OCI-LY1 (cell line): ENCODE measurements around the gene TUBB3.

Source experiments
- H2AFZ ChIP-seq: fragments of 200-600 bp; sonication (generic), shearing (Covaris generic); 2 replicates; pipeline ENCODE4 v1.6.0; 2014; ENCODE audit warnings: antibody characterized with exemption, mild to moderate bottlenecking, low read length
- H3F3A ChIP-seq: fragments of 200-600 bp; sonication (generic), shearing (Covaris generic); 2 replicates; pipeline ENCODE4 v1.6.0; 2014; ENCODE audit warnings: mild to moderate bottlenecking, antibody characterized with exemption, low read length, moderate library complexity; ENCODE audit not compliant: insufficient read depth
- H3K27ac ChIP-seq: fragments of 200-600 bp; sonication (generic); 2 replicates; pipeline ENCODE4 v1.5.1; 2014; ENCODE audit warnings: low read length, mixed run types, mild to moderate bottlenecking, low read depth; ENCODE audit not compliant: poor library complexity, severe bottlenecking
- H3K27me3 ChIP-seq: fragments of 200-600 bp; sonication (generic); 2 replicates; pipeline ENCODE4 v1.6.0; 2014; ENCODE audit warnings: antibody characterized with exemption, mild to moderate bottlenecking, low read length, moderate library complexity; ENCODE audit not compliant: insufficient read depth
- H3K36me3 ChIP-seq: fragments of 200-600 bp; sonication (generic); 2 replicates; pipeline ENCODE4 v1.6.1; 2014; ENCODE audit warnings: mild to moderate bottlenecking, antibody characterized with exemption, low read length, moderate library complexity, mixed read lengths; ENCODE audit not compliant: insufficient read depth
- H3K4me1 ChIP-seq: fragments of 200-600 bp; sonication (generic); 2 replicates; pipeline ENCODE4 v1.5.1; 2014; ENCODE audit warnings: mild to moderate bottlenecking, low read length, moderate library complexity; ENCODE audit not compliant: insufficient read depth, severe bottlenecking
- H3K4me2 ChIP-seq: fragments of 200-600 bp; sonication (generic), shearing (Covaris generic); 2 replicates; pipeline ENCODE4 v1.6.1; 2014; ENCODE audit warnings: low read length
- H3K4me3 ChIP-seq: fragments of 200-600 bp; sonication (generic); 2 replicates; pipeline ENCODE4 v1.5.1; 2014; ENCODE audit warnings: low read length, low read depth, mild to moderate bottlenecking, mixed read lengths; ENCODE audit not compliant: poor library complexity, severe bottlenecking
- H3K79me2 ChIP-seq: fragments of 200-600 bp; shearing (Covaris generic); 2 replicates; pipeline ENCODE4 v1.6.1; 2016; ENCODE audit warnings: mixed run types, low read length, mixed read lengths; ENCODE audit not compliant: insufficient read depth
- H3K9ac ChIP-seq: fragments of 200-600 bp; sonication (generic), shearing (Covaris generic); 2 replicates; pipeline ENCODE4 v1.6.1; 2014; ENCODE audit warnings: mild to moderate bottlenecking, low read length, mixed read lengths
- H3K9me2 ChIP-seq: fragments of 200-600 bp; sonication (generic), shearing (Covaris generic); 2 replicates; pipeline ENCODE4 v1.6.1; 2014; ENCODE audit warnings: low read depth, mild to moderate bottlenecking, low read length, mixed read lengths
- H3K9me3 ChIP-seq: fragments of 200-600 bp; shearing (Covaris generic); 2 replicates; pipeline ENCODE4 v1.6.1; 2014; ENCODE audit warnings: low read length, mixed read lengths
- H4K20me1 ChIP-seq: fragments of 200-600 bp; sonication (generic), shearing (Covaris generic); 2 replicates; pipeline ENCODE4 v1.6.0; 2016; ENCODE audit warnings: mild to moderate bottlenecking, low read length; ENCODE audit not compliant: insufficient read depth
- EZH2 ChIP-seq: fragments of 200-600 bp; sonication (generic), shearing (Covaris generic); IDR thresholded peaks from 2 replicates; pipeline ENCODE4 v1.8.0; 2017; ENCODE audit warnings: borderline replicate concordance, mixed run types, mild to moderate bottlenecking, antibody characterized with exemption, low read length, moderate library complexity, mixed read lengths
- TF ChIP-seq, protein P1 (sequence below): fragments of 200-600 bp; sonication (generic), shearing (Covaris generic); IDR thresholded peaks from 2 replicates; pipeline ENCODE4 v1.5.1; 2017; ENCODE audit warnings: mild to moderate bottlenecking, antibody characterized with exemption, low read length, moderate library complexity, mixed read lengths

Gene TUBB3

DNA sequence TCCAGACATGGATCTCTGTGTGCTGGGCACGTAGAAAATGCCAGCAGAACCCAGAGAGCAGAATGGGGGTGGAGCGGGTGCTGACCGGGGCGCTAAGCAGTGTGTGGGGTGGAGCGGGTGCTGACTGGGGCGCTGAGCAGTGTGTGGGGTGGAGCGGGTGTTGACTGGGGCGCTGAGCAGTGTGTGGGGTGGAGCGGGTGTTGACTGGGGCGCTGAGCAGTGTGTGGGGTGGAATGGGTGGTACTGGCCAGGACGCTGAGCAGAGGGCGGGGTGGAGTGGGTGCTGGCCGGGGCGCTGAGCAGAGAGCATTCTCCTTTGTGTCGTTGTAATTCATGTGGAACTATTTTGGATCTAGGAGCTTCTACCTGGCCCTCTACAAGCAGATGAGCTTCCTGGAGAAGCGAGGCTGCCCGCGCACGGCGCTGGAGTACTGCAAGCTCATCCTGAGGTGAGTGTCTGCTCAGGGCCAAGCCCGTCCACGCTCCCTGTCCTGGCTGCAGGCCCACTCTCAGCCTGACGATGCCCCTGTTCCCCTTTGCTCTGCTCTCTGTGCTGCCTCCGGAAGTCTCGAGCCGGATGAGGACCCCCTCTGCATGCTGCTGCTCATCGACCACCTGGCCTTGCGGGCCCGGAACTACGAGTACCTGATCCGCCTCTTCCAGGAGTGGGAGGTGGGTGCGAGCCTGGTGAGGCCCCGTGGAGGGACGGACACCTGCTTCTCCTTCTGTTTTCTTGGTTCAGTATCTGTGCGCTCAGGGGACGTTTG is 24.8 kb upstream of the TUBB3 start:
- Histone ChIP-seq H3K9ac (no peak overlapping the region), H3K4me2 (no peak overlapping the region), H3K9me3 (no peaks in the 10 kb centered on the region), H2AFZ (no peak overlapping the region), H3K4me1 (no peaks in the 10 kb centered on the region), H3K27ac (no peak overlapping the region), H3F3A (no peaks in the 10 kb centered on the region), H3K9me2 (no peaks in the 10 kb centered on the region), H3K27me3 (no peaks in the 10 kb centered on the region), H3K4me3 (no peak overlapping the region), H3K79me2 (no peaks in the 10 kb centered on the region), H3K36me3 (peaks cover 81% of the 10 kb centered on the region), H4K20me1 (no peaks in the 10 kb centered on the region)
- TF ChIP-seq, protein P1, sequence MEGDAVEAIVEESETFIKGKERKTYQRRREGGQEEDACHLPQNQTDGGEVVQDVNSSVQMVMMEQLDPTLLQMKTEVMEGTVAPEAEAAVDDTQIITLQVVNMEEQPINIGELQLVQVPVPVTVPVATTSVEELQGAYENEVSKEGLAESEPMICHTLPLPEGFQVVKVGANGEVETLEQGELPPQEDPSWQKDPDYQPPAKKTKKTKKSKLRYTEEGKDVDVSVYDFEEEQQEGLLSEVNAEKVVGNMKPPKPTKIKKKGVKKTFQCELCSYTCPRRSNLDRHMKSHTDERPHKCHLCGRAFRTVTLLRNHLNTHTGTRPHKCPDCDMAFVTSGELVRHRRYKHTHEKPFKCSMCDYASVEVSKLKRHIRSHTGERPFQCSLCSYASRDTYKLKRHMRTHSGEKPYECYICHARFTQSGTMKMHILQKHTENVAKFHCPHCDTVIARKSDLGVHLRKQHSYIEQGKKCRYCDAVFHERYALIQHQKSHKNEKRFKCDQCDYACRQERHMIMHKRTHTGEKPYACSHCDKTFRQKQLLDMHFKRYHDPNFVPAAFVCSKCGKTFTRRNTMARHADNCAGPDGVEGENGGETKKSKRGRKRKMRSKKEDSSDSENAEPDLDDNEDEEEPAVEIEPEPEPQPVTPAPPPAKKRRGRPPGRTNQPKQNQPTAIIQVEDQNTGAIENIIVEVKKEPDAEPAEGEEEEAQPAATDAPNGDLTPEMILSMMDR = no peak
- no peak for TF ChIP-seq EZH2

DNA sequence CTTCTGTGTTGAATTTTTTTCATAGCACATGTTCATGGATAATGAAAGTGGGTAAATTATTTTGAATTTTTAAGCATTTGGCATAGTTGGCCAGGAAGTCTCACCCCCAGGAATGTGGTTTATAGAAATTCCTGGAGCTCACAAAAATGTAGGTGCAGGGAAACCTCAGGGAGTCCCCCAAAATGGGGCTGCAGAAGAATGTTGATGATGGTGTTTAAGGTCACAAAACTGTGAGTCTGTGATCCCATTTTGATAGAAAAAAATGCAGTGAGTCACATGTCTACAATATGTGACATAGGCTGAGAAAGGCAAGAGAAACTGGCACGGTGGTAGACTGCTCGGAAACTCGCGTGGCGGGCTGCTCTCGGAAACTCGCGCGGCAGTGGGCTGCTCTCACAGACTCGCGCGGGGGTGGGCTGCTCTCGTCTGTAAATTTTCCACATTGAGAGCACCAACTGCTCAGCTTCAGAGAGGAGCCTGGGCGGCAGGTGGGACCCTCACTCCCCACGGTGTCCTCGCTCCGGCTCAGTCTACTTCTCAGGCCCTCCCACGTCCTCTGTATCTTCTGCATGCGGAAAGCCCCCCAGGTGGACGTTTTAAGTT is 23.2 kb upstream of the TUBB3 start:
- TF ChIP-seq, protein P1 = no peak
- no peak for TF ChIP-seq EZH2
- peaks cover 80% of the 10 kb centered on the region for H3K36me3 ChIP-seq

DNA sequence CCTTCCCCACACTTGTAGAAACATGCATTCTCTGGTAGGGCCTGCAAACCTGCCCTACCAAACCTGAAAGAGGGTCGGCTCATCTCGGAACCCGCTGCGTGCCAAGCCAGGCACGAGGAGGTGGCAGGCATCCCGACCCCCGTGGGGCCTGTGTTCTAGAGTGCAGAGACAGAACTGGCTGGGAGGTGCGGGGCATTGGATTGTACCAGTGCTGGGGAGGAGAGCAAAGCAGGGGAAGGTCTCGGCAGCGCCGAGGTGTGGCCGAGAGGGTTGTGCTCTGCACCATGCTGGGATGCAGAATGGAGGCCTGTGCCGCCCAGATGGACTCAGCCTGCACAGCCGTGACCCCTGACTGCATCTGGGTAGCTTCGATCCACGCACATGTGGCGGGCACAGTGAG is 22.3 kb upstream of the TUBB3 start:
- Histone ChIP-seq H3K9me3 (no peaks in the 10 kb centered on the region), H3K36me3 (peaks cover 80% of the 10 kb centered on the region), H3K27me3 (no peaks in the 10 kb centered on the region), H3K4me1 (no peaks in the 10 kb centered on the region), H3K4me3 (no peak overlapping the region), H3K9me2 (no peaks in the 10 kb centered on the region), H2AFZ (no peak overlapping the region), H3K4me2 (no peak overlapping the region), H3K27ac (no peak overlapping the region), H3F3A (no peaks in the 10 kb centered on the region), H4K20me1 (no peaks in the 10 kb centered on the region), H3K9ac (no peak overlapping the region), H3K79me2 (no peaks in the 10 kb centered on the region)
- no peak for TF ChIP-seq EZH2
- TF ChIP-seq, protein P1 = no peak

More for the DNA sequence above, 23.2 kb upstream of the TUBB3 start:
- H3K4me1 ChIP-seq = no peaks in the 10 kb centered on the region
- H3K9me3 ChIP-seq = no peaks in the 10 kb centered on the region
- no peaks in the 10 kb centered on the region for H4K20me1 ChIP-seq
- no peaks in the 10 kb centered on the region for H3F3A ChIP-seq
- no peak overlapping the region for H3K4me2 ChIP-seq
- no peak overlapping the region for H3K9ac ChIP-seq
- H3K79me2 ChIP-seq = no peaks in the 10 kb centered on the region
- H3K27ac ChIP-seq = no peak overlapping the region
- H3K27me3 ChIP-seq = no peaks in the 10 kb centered on the region
- no peaks in the 10 kb centered on the region for H3K9me2 ChIP-seq
- no peak overlapping the region for H2AFZ ChIP-seq
- no peak overlapping the region for H3K4me3 ChIP-seq
